ENCODE measurements around the gene HELQ.

DNA sequence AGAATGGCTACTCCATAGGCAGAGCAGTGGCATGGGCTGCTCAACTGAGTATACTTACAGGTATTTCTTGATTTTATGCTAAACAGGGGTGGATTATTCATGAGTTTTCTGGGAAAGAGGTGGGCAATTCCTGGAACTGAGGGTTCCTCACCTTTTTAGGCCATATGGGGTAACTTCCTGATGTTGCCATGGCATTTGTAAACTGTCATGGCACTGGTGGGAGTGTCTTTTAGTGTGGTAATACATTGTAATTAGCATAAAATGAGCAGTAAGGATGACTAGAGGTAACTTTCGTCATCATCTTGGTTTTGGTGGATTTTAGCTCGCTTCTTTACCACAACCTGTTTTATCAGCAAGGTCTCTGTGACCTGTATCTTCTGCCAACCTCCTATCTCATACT, 72.8 kb downstream of the HELQ start:
- TF ChIP-seq POLR2AphosphoS5 (IDR thresholded peaks at IDR 0.05) (no peak), EP300 (conservative IDR thresholded peaks at IDR 0.05; ENCODE audit: poor library complexity, severe bottlenecking) (no peak), SMC3 (conservative IDR thresholded peaks at IDR 0.05; ENCODE audit: poor library complexity) (no peak)
- TF ChIP-seq, protein P1, sequence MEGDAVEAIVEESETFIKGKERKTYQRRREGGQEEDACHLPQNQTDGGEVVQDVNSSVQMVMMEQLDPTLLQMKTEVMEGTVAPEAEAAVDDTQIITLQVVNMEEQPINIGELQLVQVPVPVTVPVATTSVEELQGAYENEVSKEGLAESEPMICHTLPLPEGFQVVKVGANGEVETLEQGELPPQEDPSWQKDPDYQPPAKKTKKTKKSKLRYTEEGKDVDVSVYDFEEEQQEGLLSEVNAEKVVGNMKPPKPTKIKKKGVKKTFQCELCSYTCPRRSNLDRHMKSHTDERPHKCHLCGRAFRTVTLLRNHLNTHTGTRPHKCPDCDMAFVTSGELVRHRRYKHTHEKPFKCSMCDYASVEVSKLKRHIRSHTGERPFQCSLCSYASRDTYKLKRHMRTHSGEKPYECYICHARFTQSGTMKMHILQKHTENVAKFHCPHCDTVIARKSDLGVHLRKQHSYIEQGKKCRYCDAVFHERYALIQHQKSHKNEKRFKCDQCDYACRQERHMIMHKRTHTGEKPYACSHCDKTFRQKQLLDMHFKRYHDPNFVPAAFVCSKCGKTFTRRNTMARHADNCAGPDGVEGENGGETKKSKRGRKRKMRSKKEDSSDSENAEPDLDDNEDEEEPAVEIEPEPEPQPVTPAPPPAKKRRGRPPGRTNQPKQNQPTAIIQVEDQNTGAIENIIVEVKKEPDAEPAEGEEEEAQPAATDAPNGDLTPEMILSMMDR (IDR thresholded peaks at IDR 0.05; ENCODE audit: poor library complexity, severe bottlenecking) = no peak
- TF ChIP-seq, protein P2, sequence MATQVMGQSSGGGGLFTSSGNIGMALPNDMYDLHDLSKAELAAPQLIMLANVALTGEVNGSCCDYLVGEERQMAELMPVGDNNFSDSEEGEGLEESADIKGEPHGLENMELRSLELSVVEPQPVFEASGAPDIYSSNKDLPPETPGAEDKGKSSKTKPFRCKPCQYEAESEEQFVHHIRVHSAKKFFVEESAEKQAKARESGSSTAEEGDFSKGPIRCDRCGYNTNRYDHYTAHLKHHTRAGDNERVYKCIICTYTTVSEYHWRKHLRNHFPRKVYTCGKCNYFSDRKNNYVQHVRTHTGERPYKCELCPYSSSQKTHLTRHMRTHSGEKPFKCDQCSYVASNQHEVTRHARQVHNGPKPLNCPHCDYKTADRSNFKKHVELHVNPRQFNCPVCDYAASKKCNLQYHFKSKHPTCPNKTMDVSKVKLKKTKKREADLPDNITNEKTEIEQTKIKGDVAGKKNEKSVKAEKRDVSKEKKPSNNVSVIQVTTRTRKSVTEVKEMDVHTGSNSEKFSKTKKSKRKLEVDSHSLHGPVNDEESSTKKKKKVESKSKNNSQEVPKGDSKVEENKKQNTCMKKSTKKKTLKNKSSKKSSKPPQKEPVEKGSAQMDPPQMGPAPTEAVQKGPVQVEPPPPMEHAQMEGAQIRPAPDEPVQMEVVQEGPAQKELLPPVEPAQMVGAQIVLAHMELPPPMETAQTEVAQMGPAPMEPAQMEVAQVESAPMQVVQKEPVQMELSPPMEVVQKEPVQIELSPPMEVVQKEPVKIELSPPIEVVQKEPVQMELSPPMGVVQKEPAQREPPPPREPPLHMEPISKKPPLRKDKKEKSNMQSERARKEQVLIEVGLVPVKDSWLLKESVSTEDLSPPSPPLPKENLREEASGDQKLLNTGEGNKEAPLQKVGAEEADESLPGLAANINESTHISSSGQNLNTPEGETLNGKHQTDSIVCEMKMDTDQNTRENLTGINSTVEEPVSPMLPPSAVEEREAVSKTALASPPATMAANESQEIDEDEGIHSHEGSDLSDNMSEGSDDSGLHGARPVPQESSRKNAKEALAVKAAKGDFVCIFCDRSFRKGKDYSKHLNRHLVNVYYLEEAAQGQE (IDR thresholded peaks at IDR 0.05; ENCODE audit: borderline replicate concordance) = no peak
